ENCODE results near the gene HOXD3.

Gene HOXD3

GRCh38 chr2:176156807-176157498, at the start of gene HOXD3:
Gene HOXD3, plus strand, starts transcription at chr2:176157307. Its CDS starts 11,808 bp downstream, at chr2:176169115.
- no peak for DNase-seq

DNA sequence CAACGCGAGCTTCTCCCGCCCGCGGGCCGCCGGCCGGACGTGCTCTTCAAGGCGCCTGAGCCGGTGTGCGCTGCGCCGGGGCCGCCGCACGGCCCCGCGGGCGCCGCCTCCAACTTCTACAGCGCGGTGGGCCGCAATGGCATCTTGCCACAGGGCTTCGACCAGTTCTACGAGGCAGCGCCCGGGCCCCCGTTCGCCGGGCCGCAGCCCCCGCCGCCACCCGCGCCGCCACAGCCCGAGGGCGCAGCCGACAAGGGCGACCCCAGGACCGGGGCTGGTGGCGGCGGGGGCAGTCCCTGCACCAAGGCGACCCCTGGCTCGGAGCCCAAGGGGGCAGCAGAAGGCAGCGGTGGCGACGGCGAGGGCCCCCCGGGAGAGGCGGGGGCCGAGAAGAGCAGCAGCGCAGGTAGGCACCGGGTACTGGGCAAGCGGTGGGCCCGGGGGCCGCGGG, 49.4 kb upstream of the HOXD3 start:
- no peak for DNase-seq

GRCh38 chr2:176109192-176109901, 47.8 kb upstream of the HOXD3 start:
- no peak for DNase-seq

GRCh38 chr2:176109946-176110345, 47.2 kb upstream of the HOXD3 start:
- no peak for DNase-seq

DNA sequence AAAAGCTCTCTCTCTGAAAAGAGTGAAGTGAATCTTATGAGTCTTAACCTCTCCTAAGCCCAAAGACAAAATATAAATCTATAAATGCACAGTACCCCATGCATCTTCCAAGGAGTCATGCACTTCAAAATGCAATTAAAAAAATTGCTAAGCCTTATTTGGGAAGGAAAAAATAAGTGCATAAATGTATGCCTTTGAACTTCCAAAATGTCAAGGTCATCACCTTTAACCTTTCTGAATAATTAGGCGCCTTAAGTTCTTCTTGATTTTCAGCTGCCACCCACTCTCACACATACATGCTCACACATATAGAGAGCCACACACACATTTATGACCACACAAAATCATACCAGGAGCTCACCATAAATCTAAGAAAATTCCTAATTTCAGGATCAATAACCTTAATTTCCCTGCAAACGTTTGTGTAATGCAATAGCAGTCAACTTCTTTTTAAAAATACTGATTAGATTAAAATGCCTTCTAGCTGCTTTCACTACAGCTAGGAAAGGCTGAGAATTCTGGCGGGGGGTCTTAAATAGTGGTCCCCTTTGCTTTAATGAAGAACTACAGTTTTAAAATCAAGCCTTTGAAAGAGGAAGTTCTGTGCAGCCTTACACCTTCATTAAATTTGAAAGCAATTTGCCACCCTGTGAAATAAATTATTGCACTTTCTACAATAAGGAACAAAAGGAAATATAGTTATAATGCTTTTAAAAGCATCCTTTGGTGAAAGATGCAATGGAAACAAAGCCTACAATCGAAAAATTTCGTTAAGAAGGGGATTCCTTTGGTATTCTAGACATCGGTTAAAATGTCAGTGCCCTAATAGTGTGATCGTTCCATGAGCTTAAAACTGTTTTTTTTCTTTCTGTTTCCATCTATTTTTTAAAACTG, 46.4 kb upstream of the HOXD3 start:
- DNase-seq, result no peak

DNA sequence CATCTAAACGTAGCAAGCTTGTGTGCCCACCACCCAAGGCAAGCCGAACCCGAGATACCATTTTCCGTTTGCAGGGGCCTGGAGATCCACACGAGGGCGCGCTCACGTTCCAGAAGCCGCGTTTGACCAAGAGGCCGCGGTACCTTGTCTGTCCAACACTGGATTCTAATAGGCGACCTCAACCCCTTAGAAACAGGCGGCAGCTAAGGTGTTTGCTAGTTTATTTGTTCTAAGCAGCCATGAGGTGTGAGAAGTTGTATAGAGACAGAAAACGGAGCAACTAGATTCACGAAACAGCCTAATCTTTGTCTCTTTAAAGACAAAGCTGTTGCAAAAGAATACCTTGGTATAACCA, 45.8 kb upstream of the HOXD3 start:
- no peak for DNase-seq

GRCh38 chr2:176111846-176112374, 45.2 kb upstream of the HOXD3 start:
- no peak for DNase-seq

- DNase-seq, result no peak
Observed at GRCh38 chr2:176112375-176113302, 44.5 kb upstream of the HOXD3 start.

DNA sequence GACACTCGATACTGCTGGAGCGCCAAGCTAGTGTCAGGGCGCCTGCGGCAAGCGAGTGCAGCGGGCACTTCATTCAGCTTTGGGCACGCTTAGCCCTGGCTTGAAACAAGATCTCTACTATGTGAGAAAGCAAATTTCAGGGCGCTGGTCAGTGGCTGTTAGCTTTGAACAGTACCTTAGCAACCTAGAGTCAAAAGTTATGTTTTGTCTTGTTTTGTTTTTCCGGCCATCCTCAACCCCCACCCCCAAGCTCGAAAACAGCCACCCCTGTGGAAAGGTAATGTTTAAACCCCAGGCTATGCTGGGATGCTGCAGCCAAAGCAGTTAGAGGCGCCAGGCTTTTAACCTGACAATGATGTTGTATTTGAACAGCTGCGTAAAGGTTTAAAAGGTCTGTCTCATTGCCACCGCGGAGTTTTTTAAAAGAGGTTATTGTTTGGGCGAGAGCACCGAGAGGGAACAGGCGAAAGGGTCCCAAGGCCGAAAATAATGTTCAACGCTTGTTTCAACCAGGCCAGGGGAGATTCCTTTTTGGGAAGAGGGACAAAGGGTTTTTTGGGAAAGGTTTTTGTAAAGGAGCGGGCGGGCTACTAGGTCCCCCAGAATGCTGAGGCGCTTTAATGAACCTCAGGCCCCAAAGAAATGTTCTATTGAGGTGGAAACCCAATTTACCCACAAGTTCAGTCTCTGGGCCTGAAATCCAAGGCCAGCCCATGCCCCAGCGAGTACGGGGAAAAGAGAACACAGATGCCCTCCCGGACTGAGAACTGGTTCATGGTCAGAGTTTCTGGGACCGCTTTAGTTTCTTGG, 42.8 kb upstream of the HOXD3 start:
- DNase-seq, result no peak

GRCh38 chr2:176114930-176115625, 42.0 kb upstream of the HOXD3 start:
- no peak for DNase-seq

- DNase-seq, result no peak
Observed at GRCh38 chr2:176115883-176116813, 41.0 kb upstream of the HOXD3 start, which contains the start of gene HOXD10. Gene HOXD10, plus strand, starts transcription at chr2:176116778. Its CDS starts 56 bp downstream, at chr2:176116834.

- no peak for DNase-seq
Observed at GRCh38 chr2:176117162-176117822, 39.8 kb upstream of the HOXD3 start.

DNA sequence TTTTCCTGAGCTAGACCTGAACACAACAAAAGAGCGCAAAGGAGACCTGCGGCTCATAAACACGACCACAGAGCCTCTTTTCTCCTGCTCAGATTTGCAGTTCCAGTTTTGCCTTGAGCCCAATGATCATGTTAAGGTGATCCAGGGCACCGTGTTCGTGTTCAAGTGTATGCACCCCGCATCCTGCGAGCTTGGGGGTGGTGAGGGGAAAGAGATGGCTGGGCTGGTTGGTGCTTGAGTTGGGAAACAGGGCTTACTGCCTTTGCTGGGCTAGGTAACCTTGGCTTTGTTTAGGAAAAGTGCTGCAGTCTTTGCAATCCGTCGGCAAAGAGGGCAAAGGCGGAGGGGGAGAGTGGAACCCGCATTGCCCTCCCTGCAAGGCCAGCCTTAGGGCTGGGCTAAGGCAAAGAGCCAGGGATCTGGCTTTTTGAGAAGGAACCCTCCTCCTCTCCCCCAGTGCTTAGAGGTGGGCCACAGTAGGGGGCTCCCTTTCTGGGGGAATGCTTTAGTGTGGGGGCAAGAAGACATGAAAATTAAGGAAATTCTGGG, 39.2 kb upstream of the HOXD3 start:
- DNase-seq, result no peak

GRCh38 chr2:176118601-176119339, 38.3 kb upstream of the HOXD3 start:
- no peak for DNase-seq

DNA sequence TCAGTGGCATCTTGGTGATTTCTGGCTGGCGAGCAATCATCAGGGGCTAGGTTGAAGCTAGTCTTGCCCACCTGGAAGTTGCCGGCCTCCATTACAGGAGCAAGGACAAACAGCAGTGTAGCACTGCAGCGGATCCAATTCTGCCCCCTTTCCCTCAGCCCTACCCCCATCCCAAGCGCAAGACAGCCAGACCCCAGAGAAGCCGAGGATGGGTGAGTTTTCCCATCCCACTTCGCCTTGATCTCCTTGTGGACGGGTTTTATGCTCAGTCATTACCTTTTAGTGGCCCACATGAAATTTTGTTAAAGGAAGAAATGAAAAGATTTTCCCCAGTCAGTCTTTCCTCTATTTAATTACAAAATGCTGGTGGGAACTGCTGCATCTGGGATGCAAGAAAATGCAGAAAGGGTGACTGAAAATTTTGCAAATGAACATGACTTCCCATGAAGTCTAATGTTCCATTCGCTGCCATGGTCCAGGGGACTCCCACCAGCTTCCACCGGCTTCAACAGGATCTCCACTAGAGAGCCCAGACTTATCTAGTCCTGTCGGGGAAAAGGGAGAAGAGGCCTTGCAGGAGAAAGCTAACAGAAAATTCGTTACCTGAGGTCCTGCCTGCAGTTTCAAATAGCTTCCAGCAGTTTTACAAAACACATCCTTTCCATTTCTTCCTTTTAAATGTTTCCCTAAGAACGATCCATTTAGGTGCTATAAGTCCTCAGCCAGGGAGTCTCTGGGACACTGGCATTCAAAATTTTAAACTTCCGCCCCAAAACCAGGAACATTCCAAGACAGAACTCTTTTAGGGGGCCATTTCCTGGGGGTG, 36.5 kb upstream of the HOXD3 start:
- DNase-seq, result no peak

DNA sequence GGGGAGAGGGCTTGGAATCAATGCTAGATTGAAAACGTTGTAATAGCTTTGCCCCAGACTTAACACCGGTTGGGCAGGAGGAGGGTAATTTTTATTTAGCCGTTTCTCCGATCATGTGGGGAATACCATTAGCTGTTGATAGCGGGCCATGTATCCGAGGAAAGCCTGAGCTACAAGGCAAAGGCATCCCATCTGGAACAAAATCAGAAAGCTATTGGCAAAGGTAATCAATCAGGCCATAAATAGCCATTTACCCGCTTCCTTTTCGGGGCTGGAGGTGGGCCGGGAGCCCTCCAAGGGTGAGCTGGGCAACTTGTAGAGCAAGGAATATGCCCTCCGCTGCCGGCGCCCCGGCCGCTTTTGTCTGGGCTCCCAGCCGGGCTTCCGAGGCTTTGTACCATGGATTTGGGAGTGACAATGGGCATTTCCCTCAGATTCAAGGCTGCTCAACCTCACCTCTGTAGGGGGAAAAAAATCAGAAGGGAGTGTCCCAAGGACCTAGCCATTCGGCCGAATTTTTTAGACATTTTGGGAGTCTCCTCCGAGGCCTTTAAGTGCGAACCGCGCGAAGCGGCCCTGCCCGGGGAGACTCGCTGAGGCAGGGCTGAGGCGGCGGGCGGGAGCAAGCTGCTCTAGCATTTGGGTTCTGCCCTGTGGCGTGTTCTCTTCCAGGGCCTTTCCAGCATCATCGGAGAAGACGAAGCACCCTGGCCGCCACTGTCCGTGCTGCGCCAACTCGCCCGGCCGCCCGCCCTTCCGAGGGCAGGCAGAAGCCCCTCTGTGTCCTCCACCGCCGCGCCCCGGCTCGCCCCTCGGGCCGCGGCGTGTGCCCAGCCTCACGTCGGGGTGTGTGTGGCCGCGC, 35.7 kb upstream of the HOXD3 start:
- no peak for DNase-seq

All from EL (cell line).